Neural cell (in vitro differentiated cells): ENCODE data around the gene ASTN1. TPM values are rescaled to one million over a fixed set of nuclear protein-coding genes. Genes with fewer than 3 reads are reported as not detected.

Experiments used
- H2AFZ ChIP-seq: fragments of 200-600, 300-800 bp; sonication (generic), shearing (Covaris generic); 2 replicates; pipeline ENCODE4 v1.6.0; 2014; ENCODE audit warnings: low read depth, mild to moderate bottlenecking, antibody characterized with exemption, low read length, moderate library complexity
- H3F3A ChIP-seq: fragments of 200-600 bp; shearing (Covaris generic); 2 replicates; pipeline ENCODE4 v1.6.1; 2016; ENCODE audit warnings: mild to moderate bottlenecking, moderate library complexity, mixed read lengths, antibody characterized with exemption, low read length; ENCODE audit not compliant: insufficient read depth, poor library complexity, severe bottlenecking
- H3K27ac ChIP-seq: fragments of 200-600, 300-800 bp; sonication (generic), shearing (Covaris generic); 2 replicates; pipeline ENCODE4 v1.5.1; 2014; ENCODE audit warnings: mild to moderate bottlenecking, low read length, moderate library complexity
- H3K27me3 ChIP-seq: fragments of 300-800, 200-600 bp; sonication (generic), shearing (Covaris generic); 2 replicates; pipeline ENCODE4 v1.6.0; 2014; ENCODE audit warnings: mild to moderate bottlenecking, low read depth, low read length, moderate library complexity; ENCODE audit not compliant: insufficient read depth
- H3K36me3 ChIP-seq: fragments of 300-800, 200-600 bp; sonication (generic), shearing (Covaris generic); 2 replicates; pipeline ENCODE4 v1.5.1; 2014; ENCODE audit warnings: mild to moderate bottlenecking, antibody characterized with exemption, low read length, moderate library complexity; ENCODE audit not compliant: insufficient read depth
- H3K4me2 ChIP-seq: fragments of 300-800, 200-600 bp; sonication (generic), shearing (Covaris generic); 2 replicates; pipeline ENCODE4 v1.6.0; 2014; ENCODE audit warnings: mild to moderate bottlenecking, low read length
- H3K4me3 ChIP-seq: fragments of 300-800, 200-600 bp; sonication (generic), shearing (Covaris generic); 2 replicates; pipeline ENCODE4 v1.5.1; 2014; ENCODE audit warnings: mild to moderate bottlenecking, low read length, moderate library complexity
- H3K79me2 ChIP-seq: fragments of 200-600 bp; shearing (Covaris generic); replicated peaks from 2 replicates; pipeline ENCODE4 v1.6.0; 2014; ENCODE audit warnings: mild to moderate bottlenecking, low read length, moderate library complexity; ENCODE audit not compliant: insufficient read depth
- H3K9ac ChIP-seq: fragments of 300-800, 200-600 bp; sonication (generic), shearing (Covaris generic); 2 replicates; pipeline ENCODE4 v1.6.1; 2016; ENCODE audit warnings: mild to moderate bottlenecking, low read length, mixed read lengths
- H3K9me2 ChIP-seq: fragments of 200-600 bp; shearing (Covaris generic); 2 replicates; pipeline ENCODE4 v1.6.1; 2016; ENCODE audit warnings: mild to moderate bottlenecking, low read length, mixed read lengths; ENCODE audit not compliant: insufficient read depth
- H3K9me3 ChIP-seq: fragments of 200-600, 300-800 bp; sonication (generic), shearing (Covaris generic); 2 replicates; pipeline ENCODE4 v1.6.1; 2016; ENCODE audit warnings: mild to moderate bottlenecking, mixed run types, low read length, moderate library complexity, mixed read lengths
- H4K20me1 ChIP-seq: fragments of 200-600 bp; shearing (Covaris generic); 2 replicates; pipeline ENCODE4 v1.6.1; 2016; ENCODE audit warnings: mild to moderate bottlenecking, mixed run types; ENCODE audit not compliant: insufficient read depth
- CTCF ChIP-seq: fragments of 450-650 bp; IDR thresholded peaks from 2 replicates; pipeline ENCODE4 v1.5.1; 2014; ENCODE audit warnings: antibody characterized with exemption, mild to moderate bottlenecking, moderate library complexity; ENCODE audit not compliant: poor library complexity, severe bottlenecking
- EP300 ChIP-seq: fragments of 450-650 bp; conservative IDR thresholded peaks from 2 replicates; pipeline ENCODE4 v1.6.1; 2014; ENCODE audit warnings: antibody characterized with exemption, mild to moderate bottlenecking, moderate library complexity; ENCODE audit not compliant: poor library complexity, severe bottlenecking
- EZH2 ChIP-seq: fragments of 200-600, 300-800 bp; shearing (Covaris generic), sonication (generic); IDR thresholded peaks from 2 replicates; pipeline ENCODE4 v1.6.1; 2014; ENCODE audit warnings: antibody characterized with exemption, low read length, borderline replicate concordance, mild to moderate bottlenecking; ENCODE audit not compliant: insufficient read depth, poor library complexity, severe bottlenecking
- MXI1 ChIP-seq: fragments of 450-650 bp; conservative IDR thresholded peaks from 2 replicates; pipeline ENCODE4 v1.6.1; 2014; ENCODE audit warnings: antibody characterized with exemption, mild to moderate bottlenecking; ENCODE audit not compliant: poor library complexity, severe bottlenecking
- POLR2AphosphoS5 ChIP-seq: IDR thresholded peaks from 2 replicates; pipeline ENCODE4 v1.6.1; 2012
- RAD21 ChIP-seq: fragments of 450-650 bp; conservative IDR thresholded peaks from 2 replicates; pipeline ENCODE4 v1.6.1; 2014; ENCODE audit warnings: antibody characterized with exemption, mild to moderate bottlenecking, moderate library complexity
- SMC3 ChIP-seq: fragments of 450-650 bp; conservative IDR thresholded peaks from 2 replicates; pipeline ENCODE4 v1.6.1; 2014; ENCODE audit warnings: antibody characterized with exemption, mild to moderate bottlenecking, moderate library complexity; ENCODE audit not compliant: poor library complexity
- TAF1 ChIP-seq: IDR thresholded peaks from 2 replicates; pipeline ENCODE4 v1.6.1; 2012; ENCODE audit warnings: low read depth
- polyA plus RNA-seq: library from polyadenylated mRNA; depleted of rRNA; stranded (reverse); fragments of >200 nt; gene quantifications from 2 replicates; pipeline ENCODE4 v1.2.3, GENCODE V29; 2014
- TF ChIP-seq, protein P1 (sequence below): IDR thresholded peaks from 2 replicates; pipeline ENCODE4 v1.6.1; 2012; ENCODE audit warnings: borderline replicate concordance

ASTN1 gene
- polyA plus RNA-seq, 1 donor from 2014 or later: 33.4 TPM

DNA sequence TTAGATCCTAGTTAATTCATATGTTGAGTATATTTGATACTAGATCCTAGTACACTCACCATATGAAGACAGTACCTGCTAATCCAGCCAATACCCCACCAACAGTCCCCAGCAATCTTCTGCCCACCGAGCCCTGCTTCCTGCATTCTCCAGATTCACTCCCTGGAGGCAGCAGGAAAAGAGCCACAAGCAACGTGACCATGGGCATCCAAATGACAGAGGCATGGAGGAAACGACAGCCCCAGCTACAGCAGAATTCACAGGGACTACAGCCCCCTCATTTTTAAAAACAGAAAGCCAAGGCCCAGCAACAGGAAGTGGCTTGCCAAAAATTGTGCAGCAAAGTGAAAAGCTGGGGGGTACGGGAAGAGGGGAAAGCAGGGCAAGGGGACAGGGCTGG, 29.3 kb downstream of the ASTN1 start:
- no peaks in the 10 kb centered on the region for H3F3A ChIP-seq
- no peak overlapping the region for H3K4me2 ChIP-seq
- H3K79me2 ChIP-seq: peaks cover 8% of the 10 kb centered on the region
- H3K27ac ChIP-seq: no peak overlapping the region
- no peak overlapping the region for H3K4me3 ChIP-seq
- H3K9me3 ChIP-seq: no peaks in the 10 kb centered on the region
- H4K20me1 ChIP-seq: no peaks in the 10 kb centered on the region
- H2AFZ ChIP-seq: no peak overlapping the region
- H3K9ac ChIP-seq: no peak overlapping the region
- H3K27me3 ChIP-seq: no peaks in the 10 kb centered on the region
- H3K9me2 ChIP-seq: no peaks in the 10 kb centered on the region
- TF ChIP-seq CTCF (no peak), TAF1 (no peak)
- H3K36me3 ChIP-seq: no peaks in the 10 kb centered on the region

DNA sequence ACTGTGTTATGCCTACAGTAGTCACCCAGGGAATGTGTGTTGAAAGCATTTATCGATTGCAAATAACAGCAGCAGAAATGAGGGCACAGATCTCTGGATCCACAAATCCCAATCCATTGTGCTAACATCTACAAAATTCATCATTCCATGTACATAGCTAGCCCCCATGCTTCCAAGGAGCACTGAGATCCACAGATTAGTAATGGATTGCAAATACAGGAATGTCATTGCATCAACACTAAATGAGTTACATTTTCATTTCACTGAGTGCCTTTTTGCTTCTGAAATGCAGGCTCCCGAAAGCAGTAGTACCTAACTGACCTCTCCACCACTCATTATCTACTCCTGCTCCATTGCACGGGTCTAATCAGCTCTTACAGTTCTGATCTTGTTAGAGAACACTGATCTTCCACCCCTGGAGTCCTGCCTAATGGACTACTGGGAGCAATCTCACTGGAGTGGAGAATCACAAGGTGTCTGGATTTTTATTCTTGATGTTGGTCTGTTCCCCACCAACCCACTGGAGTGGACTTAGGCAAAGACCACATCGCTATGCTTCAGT, 30.5 kb downstream of the ASTN1 start:
- no peaks in the 10 kb centered on the region for H4K20me1 ChIP-seq
- no peaks in the 10 kb centered on the region for H3K27me3 ChIP-seq
- no peaks in the 10 kb centered on the region for H3F3A ChIP-seq
- no peaks in the 10 kb centered on the region for H3K9me3 ChIP-seq
- H3K79me2 ChIP-seq: peaks cover 8% of the 10 kb centered on the region
- H3K27ac ChIP-seq: no peak overlapping the region
- H3K9me2 ChIP-seq: no peaks in the 10 kb centered on the region
- no peak for TF ChIP-seq SMC3
- no peak for TF ChIP-seq EZH2
- no peak for TF ChIP-seq TAF1
- no peak for TF ChIP-seq RAD21
- TF ChIP-seq POLR2AphosphoS5: no peak
- TF ChIP-seq, protein P1, sequence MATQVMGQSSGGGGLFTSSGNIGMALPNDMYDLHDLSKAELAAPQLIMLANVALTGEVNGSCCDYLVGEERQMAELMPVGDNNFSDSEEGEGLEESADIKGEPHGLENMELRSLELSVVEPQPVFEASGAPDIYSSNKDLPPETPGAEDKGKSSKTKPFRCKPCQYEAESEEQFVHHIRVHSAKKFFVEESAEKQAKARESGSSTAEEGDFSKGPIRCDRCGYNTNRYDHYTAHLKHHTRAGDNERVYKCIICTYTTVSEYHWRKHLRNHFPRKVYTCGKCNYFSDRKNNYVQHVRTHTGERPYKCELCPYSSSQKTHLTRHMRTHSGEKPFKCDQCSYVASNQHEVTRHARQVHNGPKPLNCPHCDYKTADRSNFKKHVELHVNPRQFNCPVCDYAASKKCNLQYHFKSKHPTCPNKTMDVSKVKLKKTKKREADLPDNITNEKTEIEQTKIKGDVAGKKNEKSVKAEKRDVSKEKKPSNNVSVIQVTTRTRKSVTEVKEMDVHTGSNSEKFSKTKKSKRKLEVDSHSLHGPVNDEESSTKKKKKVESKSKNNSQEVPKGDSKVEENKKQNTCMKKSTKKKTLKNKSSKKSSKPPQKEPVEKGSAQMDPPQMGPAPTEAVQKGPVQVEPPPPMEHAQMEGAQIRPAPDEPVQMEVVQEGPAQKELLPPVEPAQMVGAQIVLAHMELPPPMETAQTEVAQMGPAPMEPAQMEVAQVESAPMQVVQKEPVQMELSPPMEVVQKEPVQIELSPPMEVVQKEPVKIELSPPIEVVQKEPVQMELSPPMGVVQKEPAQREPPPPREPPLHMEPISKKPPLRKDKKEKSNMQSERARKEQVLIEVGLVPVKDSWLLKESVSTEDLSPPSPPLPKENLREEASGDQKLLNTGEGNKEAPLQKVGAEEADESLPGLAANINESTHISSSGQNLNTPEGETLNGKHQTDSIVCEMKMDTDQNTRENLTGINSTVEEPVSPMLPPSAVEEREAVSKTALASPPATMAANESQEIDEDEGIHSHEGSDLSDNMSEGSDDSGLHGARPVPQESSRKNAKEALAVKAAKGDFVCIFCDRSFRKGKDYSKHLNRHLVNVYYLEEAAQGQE: no peak
- TF ChIP-seq CTCF: no peak
- TF ChIP-seq MXI1: no peak
- TF ChIP-seq EP300: no peak
- H2AFZ ChIP-seq: no peak overlapping the region
- H3K36me3 ChIP-seq: no peaks in the 10 kb centered on the region
- no peak overlapping the region for H3K9ac ChIP-seq
- no peak overlapping the region for H3K4me3 ChIP-seq
- no peak overlapping the region for H3K4me2 ChIP-seq
